SK-N-SH (cell line): Measurements from ENCODE around the gene CD302.
"Not testable (repeated sequence)": the region's sequence is repeated elsewhere in the genome, so short reads cannot be mapped to it uniquely, and the experiment has no call there.

ENCODE experiments used
- EP300 ChIP-seq, 2 experiments: IDR thresholded peaks; 2 replicates each; pipeline versions ENCODE4 v1.4.0 to v1.6.1; 2012; ENCODE audit warnings: borderline replicate concordance in 1 of 2, low read depth in 1 of 2, low read length in 1 of 2
- EZH2phosphoT487 ChIP-seq: fragments of 200-600 bp; sonication (generic); IDR thresholded peaks from 2 replicates; pipeline ENCODE4 v1.6.1; 2017; ENCODE audit warnings: low read depth, mixed run types, mild to moderate bottlenecking, antibody characterized with exemption, moderate library complexity, borderline replicate concordance
- RFX5 ChIP-seq: IDR thresholded peaks from 2 replicates; pipeline ENCODE4 v1.6.1; 2012; ENCODE audit warnings: mild to moderate bottlenecking, improper control_type of control experiment, low read length
- TCF12 ChIP-seq: IDR thresholded peaks from 2 replicates; pipeline ENCODE4 v1.4.0; 2012
- YY1 ChIP-seq: IDR thresholded peaks from 2 replicates; pipeline ENCODE4 v1.4.0; 2012; ENCODE audit warnings: low read depth, mild to moderate bottlenecking
- TF ChIP-seq, protein P1 (sequence below): fragments of 200-600 bp; sonication (generic); IDR thresholded peaks from 2 replicates; pipeline ENCODE4 v1.6.1; 2017; ENCODE audit warnings: antibody characterized with exemption, mild to moderate bottlenecking, moderate library complexity
- TF ChIP-seq, protein P2 (sequence below): IDR thresholded peaks from 2 replicates; pipeline ENCODE4 v1.4.0; 2012; ENCODE audit warnings: low read depth
- TF ChIP-seq, protein P3 (sequence below): IDR thresholded peaks from 2 replicates; pipeline ENCODE4; 2012

DNA sequence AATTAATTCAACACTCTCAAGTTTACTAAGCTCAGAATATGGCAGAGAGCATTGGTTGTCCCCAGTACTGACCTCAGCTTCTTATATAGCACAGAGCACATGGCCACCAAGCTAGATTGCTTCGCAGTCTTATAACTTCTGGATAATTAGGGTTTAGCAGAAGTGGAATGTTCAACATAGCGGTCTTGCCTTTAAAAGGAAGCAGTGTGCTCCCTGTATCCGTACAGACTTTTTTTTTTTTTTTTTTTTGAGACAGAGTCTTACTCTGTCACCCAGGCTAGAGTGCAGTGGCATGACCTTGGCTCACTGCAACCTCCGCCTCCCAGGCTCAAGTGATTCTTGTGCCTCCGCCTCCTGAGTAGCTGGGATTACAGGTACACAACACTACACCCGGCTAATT, 13.3 kb downstream of the CD302 start:
- TF ChIP-seq, protein P1, sequence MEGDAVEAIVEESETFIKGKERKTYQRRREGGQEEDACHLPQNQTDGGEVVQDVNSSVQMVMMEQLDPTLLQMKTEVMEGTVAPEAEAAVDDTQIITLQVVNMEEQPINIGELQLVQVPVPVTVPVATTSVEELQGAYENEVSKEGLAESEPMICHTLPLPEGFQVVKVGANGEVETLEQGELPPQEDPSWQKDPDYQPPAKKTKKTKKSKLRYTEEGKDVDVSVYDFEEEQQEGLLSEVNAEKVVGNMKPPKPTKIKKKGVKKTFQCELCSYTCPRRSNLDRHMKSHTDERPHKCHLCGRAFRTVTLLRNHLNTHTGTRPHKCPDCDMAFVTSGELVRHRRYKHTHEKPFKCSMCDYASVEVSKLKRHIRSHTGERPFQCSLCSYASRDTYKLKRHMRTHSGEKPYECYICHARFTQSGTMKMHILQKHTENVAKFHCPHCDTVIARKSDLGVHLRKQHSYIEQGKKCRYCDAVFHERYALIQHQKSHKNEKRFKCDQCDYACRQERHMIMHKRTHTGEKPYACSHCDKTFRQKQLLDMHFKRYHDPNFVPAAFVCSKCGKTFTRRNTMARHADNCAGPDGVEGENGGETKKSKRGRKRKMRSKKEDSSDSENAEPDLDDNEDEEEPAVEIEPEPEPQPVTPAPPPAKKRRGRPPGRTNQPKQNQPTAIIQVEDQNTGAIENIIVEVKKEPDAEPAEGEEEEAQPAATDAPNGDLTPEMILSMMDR, result not testable (repeated sequence)
- TF ChIP-seq, protein P2, sequence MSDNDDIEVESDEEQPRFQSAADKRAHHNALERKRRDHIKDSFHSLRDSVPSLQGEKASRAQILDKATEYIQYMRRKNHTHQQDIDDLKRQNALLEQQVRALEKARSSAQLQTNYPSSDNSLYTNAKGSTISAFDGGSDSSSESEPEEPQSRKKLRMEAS, result not testable (repeated sequence)
- TF ChIP-seq YY1; EZH2phosphoT487; EP300 (IDR thresholded peaks at IDR 0.05; ENCODE audit: borderline replicate concordance in 1 of 2, low read depth in 1 of 2, low read length in 1 of 2); RFX5; TCF12: not testable (repeated sequence)
- TF ChIP-seq, protein P3, sequence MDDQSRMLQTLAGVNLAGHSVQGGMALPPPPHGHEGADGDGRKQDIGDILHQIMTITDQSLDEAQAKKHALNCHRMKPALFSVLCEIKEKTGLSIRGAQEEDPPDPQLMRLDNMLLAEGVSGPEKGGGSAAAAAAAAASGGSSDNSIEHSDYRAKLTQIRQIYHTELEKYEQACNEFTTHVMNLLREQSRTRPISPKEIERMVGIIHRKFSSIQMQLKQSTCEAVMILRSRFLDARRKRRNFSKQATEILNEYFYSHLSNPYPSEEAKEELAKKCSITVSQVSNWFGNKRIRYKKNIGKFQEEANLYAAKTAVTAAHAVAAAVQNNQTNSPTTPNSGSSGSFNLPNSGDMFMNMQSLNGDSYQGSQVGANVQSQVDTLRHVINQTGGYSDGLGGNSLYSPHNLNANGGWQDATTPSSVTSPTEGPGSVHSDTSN, result not testable (repeated sequence)
